ENCODE results near the gene SGCA. TPM values are rescaled to one million over a fixed set of nuclear protein-coding genes. Genes with fewer than 3 reads are reported as not detected.

Gene SGCA
- polyA plus RNA-seq, 1 donor (not counting 4 experiments of a cell fraction or from before 2014, with no cell fraction given) = not detected

DNA sequence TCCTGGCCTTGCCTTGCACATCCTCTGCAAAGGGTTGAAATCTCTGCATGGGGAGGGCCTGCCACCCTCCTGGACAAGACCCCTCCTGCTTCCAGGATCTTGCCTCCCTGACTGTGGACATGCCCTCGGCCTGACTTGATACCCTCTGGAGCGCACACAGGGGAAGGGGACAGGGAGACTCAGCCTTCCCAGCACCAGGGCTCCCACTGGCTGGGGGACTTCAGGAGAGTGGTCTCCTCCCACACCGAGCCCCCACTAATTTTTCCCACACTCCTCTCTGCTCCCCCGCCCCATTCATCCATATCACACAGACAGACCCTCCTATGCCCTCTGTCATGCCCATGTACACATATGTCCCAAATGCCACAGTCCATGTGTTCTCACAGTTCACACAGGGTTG lies 14.3 kb downstream of the SGCA start:
- H3K9me1 ChIP-seq (ENCODE audit: control insufficient read depth, extremely low read depth, insufficient read depth, low read length) = no peaks in the 10 kb centered on the region
- H3K27ac ChIP-seq (ENCODE audit: control insufficient read depth, insufficient read depth, low read length) = no peak overlapping the region
- no peak overlapping the region for H3K4me3 ChIP-seq (ENCODE audit: control insufficient read depth in 2 of 3, extremely low read depth in 1 of 3, insufficient read depth in 2 of 3, low read depth in 1 of 3, low read length in 3 of 3)
- TF ChIP-seq EZH2 (IDR thresholded peaks at IDR 0.05; ENCODE audit: low read length) = no peak
- TF ChIP-seq, protein P1, sequence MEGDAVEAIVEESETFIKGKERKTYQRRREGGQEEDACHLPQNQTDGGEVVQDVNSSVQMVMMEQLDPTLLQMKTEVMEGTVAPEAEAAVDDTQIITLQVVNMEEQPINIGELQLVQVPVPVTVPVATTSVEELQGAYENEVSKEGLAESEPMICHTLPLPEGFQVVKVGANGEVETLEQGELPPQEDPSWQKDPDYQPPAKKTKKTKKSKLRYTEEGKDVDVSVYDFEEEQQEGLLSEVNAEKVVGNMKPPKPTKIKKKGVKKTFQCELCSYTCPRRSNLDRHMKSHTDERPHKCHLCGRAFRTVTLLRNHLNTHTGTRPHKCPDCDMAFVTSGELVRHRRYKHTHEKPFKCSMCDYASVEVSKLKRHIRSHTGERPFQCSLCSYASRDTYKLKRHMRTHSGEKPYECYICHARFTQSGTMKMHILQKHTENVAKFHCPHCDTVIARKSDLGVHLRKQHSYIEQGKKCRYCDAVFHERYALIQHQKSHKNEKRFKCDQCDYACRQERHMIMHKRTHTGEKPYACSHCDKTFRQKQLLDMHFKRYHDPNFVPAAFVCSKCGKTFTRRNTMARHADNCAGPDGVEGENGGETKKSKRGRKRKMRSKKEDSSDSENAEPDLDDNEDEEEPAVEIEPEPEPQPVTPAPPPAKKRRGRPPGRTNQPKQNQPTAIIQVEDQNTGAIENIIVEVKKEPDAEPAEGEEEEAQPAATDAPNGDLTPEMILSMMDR (optimal IDR thresholded peaks at IDR 0.05 in 1 of 3, IDR thresholded peaks at IDR 0.05 in 1 of 3, conservative IDR thresholded peaks at IDR 0.05 in 1 of 3; ENCODE audit: extremely low read depth in 1 of 3, insufficient read depth in 2 of 3, low read length in 3 of 3) = no peak
- no peak overlapping the region for H3K4me2 ChIP-seq (ENCODE audit: control insufficient read depth, extremely low read depth, insufficient read depth, low read depth, low read length)
- no peak for DNase-seq (ENCODE audit: low read depth, low spot score)
- H3K79me2 ChIP-seq (ENCODE audit: control insufficient read depth, insufficient read depth, low read length) = no peaks in the 10 kb centered on the region
- H3K4me1 ChIP-seq (ENCODE audit: control insufficient read depth, extremely low read depth, insufficient read depth, low read length) = peaks cover 48% of the 10 kb centered on the region
- H3K9ac ChIP-seq (ENCODE audit: control insufficient read depth, extremely low read depth, insufficient read depth, low read length) = no peak overlapping the region
- dilution Hi-C loops (cut with MboI; ENCODE audit: extremely low pct_ligation_motif_present, low sequenced_read_pairs) = no loop called here
- H3K9me3 ChIP-seq (ENCODE audit: control insufficient read depth, low read depth, low read length) = no peaks in the 10 kb centered on the region
- no peaks in the 10 kb centered on the region for H3K36me3 ChIP-seq (ENCODE audit: control insufficient read depth in 2 of 2, extremely low read depth in 1 of 2, insufficient read depth in 2 of 2, low read length in 2 of 2)
- no peaks in the 10 kb centered on the region for H4K20me1 ChIP-seq (ENCODE audit: control insufficient read depth, extremely low read depth, insufficient read depth, low read length)
- no peak for FAIRE-seq
- no peak overlapping the region for H2AFZ ChIP-seq (ENCODE audit: control insufficient read depth, low read length)
- no peaks in the 10 kb centered on the region for H3K27me3 ChIP-seq (ENCODE audit: control insufficient read depth, extremely low read depth, insufficient read depth, low read length)

- no peak overlapping the region for H3K4me2 ChIP-seq (ENCODE audit: control insufficient read depth, extremely low read depth, insufficient read depth, low read depth, low read length)
- no peak overlapping the region for H3K27ac ChIP-seq (ENCODE audit: control insufficient read depth, insufficient read depth, low read length)
- no peaks in the 10 kb centered on the region for H3K27me3 ChIP-seq (ENCODE audit: control insufficient read depth, extremely low read depth, insufficient read depth, low read length)
- dilution Hi-C loops (cut with MboI; ENCODE audit: extremely low pct_ligation_motif_present, low sequenced_read_pairs) = no loop called here
- H3K4me1 ChIP-seq (ENCODE audit: control insufficient read depth, extremely low read depth, insufficient read depth, low read length) = peaks cover 48% of the 10 kb centered on the region
- TF ChIP-seq, protein P1 (optimal IDR thresholded peaks at IDR 0.05 in 1 of 3, IDR thresholded peaks at IDR 0.05 in 1 of 3, conservative IDR thresholded peaks at IDR 0.05 in 1 of 3; ENCODE audit: extremely low read depth in 1 of 3, insufficient read depth in 2 of 3, low read length in 3 of 3) = no peak
- TF ChIP-seq EZH2 (IDR thresholded peaks at IDR 0.05; ENCODE audit: low read length) = no peak
- no peak overlapping the region for H2AFZ ChIP-seq (ENCODE audit: control insufficient read depth, low read length)
- no peaks in the 10 kb centered on the region for H3K9me3 ChIP-seq (ENCODE audit: control insufficient read depth, low read depth, low read length)
- H3K36me3 ChIP-seq (ENCODE audit: control insufficient read depth in 2 of 2, extremely low read depth in 1 of 2, insufficient read depth in 2 of 2, low read length in 2 of 2) = no peaks in the 10 kb centered on the region
- no peaks in the 10 kb centered on the region for H4K20me1 ChIP-seq (ENCODE audit: control insufficient read depth, extremely low read depth, insufficient read depth, low read length)
- no peak for DNase-seq (ENCODE audit: low read depth, low spot score)
- no peaks in the 10 kb centered on the region for H3K79me2 ChIP-seq (ENCODE audit: control insufficient read depth, insufficient read depth, low read length)
- no peak overlapping the region for H3K4me3 ChIP-seq (ENCODE audit: control insufficient read depth in 2 of 3, extremely low read depth in 1 of 3, insufficient read depth in 2 of 3, low read depth in 1 of 3, low read length in 3 of 3)
- no peak overlapping the region for H3K9ac ChIP-seq (ENCODE audit: control insufficient read depth, extremely low read depth, insufficient read depth, low read length)
- H3K9me1 ChIP-seq (ENCODE audit: control insufficient read depth, extremely low read depth, insufficient read depth, low read length) = no peaks in the 10 kb centered on the region
- FAIRE-seq = no peak
These were observed 14.8 kb downstream of the SGCA start for GRCh38 chr17:50180620-50181019.

All from keratinocyte (primary cell).